GM21576 (cell line): ENCODE data around the gene IRF6.

Experiments used
- ATAC-seq: cut with Tn5 transposase; IDR thresholded peaks from one replicate; pipeline ENCODE4 v1.9.1; 2021; ENCODE audit warnings: mild to moderate bottlenecking, moderate library complexity; ENCODE audit not compliant: unreplicated experiment

IRF6 gene

DNA sequence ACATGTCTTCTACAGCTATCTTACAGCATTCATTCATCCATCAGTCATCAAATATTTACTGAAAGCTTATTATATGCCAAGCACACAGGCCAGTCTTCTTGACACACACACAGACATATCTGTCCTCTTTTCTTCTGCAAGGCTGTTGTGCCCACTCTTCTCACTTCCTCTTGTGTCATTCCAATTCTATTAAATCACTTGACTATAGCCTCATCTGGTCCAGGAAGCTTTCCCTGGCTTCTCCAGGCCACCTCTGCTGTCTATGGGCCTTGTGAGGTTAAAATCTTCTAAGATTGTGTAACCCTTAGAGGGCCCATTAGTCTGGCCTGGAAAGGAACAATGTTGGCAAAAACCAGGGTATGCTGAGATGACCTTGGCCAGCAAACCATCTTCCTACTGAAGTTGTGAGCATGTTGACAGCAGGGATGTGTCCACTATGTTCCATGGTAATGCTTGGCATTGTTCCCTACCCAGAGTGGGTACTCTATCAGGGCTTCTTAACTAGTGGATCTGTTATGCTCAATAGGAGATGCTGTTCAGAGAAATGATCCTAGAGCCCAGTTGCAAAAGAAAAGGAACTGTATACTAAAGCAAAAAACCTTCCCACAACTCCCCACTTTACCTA is 44.8 kb downstream of the IRF6 start:
- no peak for ATAC-seq

DNA sequence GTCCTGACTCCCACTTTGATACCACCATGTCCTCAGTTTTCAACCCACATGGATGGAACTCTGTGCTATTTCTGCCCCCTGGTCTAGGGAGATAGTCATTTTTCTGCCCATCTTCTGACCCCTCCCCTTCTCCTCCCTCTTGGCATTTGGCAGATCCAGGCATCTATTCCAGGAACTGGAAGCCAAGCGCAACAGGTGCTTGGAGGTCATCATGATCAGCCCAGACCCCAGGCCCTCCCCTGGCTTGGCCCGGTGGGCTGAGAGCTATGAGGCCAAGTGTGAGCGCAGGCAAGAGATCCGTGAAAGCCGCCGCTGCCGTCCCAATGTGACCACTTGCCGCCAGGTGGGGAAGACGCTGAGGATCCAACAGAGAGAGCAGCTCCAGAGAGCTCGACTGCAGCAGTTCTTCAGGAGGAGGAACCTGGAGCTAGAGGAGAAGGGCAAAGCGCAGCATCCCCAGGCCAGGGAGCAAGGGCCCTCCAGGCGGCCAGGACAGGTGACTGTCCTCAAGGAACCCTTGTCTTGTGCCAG is 46.0 kb downstream of the IRF6 start:
- no peak for ATAC-seq

DNA sequence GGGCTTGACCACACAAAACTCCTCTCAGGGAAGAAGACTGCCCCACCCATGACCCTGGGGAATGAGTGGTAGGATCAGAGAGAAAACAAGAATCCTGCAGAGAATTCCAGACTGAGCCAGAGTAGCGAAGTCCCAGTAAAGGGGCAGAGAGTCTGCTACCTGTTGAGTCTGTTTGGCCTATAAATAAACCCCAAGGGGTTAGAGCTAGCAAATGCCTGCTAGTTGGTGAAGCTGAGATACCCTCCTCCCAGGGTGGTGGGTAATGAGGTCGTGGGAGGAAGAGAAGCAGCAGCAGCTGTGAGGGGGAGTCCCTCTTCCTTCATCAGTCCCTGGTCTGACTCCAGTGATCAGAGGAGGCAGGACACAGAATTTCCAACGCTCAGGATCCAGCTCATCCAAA is 47.5 kb downstream of the IRF6 start:
- ATAC-seq = no peak

DNA sequence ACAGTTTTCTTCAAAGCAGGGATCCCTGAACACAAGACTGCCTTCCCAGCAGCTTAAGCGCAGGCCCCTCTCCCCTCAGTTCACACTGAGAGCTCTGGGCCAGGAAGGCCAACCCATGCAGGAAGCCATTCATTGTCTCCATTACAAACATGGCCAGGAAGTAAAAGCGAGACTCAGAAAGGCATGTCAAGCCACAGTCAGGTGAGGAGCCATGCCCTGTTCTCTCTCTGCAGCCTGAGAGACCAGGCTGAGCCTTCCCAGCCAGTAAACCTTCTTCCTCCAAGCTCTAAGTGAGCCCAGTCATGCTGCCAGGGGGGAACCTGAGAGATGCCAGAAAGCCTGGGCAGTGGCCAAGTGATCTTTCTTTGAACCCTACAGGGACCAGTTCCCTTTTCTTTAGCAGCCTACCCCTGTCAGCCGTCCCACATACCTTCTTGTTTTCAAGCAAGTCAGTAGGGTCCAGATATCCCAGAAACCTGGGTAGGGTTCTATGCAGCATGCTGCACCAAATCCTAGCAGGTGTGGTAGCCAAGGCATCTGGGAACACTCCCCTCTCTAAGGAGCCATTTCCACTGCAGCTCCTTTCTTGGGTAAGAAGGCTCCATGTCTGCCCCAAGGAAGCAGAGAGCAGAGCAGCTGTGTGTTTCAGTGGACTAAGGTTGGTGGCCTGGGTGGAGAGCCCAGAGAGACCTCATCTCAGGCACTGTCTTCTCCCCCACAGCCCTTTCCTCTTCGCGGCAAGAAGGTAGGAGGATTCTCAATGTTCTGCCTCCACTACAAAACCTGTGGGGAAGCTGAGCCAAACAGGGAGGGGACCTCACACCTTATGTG is 49.1 kb downstream of the IRF6 start:
- peak; percentile 30 for ATAC-seq

DNA sequence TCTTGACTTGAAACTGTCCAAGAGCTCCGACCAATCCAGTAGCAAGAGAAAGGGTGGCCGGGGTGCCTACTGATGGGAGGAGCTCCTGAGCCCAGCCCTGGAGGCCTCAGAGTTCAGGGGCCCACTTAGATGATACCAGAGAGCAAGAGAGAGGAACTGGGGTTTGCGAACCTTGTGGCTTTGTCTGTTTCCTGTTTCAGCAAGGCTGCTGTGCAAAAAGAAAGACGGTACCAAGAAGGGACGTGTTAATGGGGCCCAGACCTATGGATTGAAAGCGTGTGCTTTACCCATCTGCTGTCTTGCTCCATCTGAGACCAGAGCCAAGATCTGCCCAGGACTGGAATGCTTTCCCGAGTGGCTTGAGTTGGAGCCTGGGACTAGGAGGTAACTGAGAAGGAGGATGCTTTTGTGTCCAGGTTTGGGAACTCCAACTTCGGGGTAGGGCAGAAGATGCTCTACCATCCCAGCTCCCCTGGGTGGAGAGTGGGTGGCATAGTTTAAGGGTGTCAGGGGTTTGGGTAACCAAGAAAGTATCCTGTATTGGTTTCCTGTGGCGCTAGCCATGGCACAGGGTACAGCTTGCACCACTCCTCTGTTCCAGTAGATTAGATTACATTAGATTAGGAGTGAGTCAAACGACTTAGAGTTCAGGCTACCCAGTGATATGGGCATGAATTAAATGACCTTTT is 49.9 kb downstream of the IRF6 start, which contains the start of gene TRAF3IP3:
Gene TRAF3IP3, plus strand, starts transcription at position 128 of the 689 bp plus-strand sequence. CDS start 3,987 bp downstream, outside the sequence.
- peak; percentile 78 for ATAC-seq

DNA sequence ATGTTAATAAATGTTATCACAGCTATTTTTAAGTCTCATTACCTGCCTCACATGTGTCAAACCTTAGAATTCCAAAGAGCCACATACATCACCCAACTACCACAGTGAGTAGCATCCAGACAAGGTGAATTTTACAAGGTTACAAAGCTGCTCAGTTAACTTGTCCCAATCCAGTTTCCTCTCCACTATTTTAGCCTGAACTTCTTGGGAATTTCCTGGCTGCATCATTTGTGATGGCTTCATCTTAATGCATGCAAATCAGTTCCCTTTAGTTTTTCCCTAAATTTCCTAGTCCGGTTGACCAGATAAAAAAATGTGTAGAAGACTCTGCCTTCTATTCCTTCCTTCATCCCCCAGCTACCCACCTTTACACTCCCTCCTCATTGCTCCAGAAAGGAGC is 50.7 kb downstream of the IRF6 start:
- ATAC-seq = no peak

DNA sequence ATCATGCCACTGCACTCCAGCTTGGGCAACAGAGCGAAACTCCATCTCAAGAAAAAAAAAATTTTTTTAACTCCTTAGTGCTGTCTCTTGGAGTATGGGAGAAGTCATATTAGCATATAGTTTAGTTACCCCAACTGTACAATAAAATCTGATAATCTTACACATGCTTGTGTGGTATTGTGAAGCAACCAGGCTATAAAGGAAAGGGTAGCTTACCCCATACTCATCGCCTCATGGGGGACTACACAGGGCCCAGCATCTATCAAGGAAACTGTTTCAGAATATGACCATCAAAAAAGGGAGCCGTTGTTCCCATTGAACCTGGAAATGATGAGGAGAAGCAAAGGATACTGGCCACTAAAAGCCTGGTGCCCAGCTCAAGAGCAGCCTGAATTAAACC is 53.1 kb downstream of the IRF6 start:
- no peak for ATAC-seq

DNA sequence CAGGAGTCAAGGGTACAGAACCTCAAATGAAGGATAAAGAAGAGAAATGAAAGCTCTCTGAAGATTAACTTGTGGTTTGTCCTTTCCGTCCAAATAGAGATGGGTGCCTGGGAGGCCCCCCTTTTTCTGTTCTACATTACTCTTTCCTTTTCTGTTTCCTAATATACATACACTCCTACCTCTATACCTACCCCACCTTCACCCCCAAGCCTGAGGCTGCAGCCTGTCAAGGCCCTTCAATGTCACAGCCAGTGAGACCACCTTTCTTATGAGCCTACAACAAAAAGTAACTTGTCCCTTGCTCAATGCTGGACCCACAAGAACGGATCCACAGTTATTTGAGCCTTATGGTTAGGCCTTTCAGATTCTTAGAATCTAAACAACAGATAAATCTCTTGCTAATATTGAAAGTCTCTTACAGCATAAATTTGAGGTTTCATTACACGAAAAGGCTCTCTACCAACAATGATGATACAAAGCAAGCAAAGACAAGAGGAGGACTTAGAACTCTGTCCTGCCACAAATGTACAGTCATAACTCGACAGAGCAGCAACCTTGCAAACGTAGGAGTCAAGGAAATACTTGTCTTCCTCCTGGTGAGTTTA is 54.2 kb downstream of the IRF6 start:
- ATAC-seq = peak; percentile 40

DNA sequence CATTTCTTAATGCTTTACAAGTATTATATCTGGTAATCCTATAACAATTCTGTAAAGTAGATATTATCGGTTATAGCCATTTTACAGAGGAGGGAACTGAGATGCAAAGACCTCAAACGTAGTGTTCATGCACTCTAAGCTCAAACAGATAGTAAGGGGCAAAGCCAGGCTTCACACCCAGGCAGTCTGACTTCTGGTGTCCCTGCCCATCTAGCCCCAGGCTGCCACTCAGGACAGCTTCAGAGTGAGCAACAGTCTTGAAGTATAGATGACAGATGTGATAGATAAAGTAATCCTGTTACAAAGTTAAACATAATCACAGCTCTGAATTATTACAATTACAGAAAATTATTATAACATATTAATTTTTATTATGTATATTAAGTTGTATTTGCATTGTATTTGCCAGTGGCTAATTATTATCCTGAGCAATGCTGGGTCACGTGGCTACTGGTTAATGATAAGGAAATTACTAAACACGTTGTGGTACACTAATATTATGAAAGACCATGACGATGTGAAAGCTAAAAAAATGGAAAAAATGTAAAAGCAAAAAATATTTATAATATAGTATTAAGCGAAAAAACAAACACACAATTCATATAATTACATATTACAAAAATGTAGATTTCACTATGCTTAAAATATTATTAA is 56.1 kb downstream of the IRF6 start:
- ATAC-seq = no peak

DNA sequence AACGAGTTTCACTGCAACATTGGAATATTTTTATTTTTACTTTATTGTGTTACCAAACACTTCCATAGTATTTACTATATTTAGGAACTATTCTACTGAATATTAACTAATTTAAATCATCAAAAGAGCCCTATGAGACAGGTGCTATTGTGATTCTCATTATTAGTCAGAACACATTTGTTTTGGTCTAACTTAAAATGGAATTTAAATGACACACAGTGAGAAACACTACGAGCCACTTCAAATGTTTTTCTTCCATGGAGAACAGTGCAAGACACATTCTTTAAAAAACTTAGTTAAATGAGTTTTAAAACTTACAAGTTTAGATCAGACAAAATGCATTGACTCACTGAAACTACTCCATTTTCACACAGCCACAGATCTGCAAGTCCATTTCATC is 56.7 kb downstream of the IRF6 start:
- ATAC-seq = no peak

DNA sequence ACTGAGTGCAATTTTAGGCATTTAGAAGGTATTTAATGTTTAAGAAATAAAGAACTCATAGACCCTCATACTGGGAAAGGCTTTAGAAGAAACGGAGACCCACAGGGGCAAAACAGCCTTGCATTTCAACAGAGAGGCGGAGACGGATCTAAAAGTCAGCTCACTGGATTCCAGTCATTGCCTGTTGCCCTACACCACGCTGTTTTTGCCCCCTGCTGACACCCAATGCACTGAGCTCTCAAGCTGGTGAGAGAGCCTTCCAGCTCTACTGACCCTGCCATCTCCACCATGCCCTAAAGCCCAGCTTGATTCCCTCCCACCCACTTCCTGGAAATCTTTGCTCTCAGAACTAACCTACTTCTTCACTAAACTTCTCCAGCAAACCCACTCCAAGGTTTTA is 57.3 kb downstream of the IRF6 start:
- ATAC-seq = no peak

DNA sequence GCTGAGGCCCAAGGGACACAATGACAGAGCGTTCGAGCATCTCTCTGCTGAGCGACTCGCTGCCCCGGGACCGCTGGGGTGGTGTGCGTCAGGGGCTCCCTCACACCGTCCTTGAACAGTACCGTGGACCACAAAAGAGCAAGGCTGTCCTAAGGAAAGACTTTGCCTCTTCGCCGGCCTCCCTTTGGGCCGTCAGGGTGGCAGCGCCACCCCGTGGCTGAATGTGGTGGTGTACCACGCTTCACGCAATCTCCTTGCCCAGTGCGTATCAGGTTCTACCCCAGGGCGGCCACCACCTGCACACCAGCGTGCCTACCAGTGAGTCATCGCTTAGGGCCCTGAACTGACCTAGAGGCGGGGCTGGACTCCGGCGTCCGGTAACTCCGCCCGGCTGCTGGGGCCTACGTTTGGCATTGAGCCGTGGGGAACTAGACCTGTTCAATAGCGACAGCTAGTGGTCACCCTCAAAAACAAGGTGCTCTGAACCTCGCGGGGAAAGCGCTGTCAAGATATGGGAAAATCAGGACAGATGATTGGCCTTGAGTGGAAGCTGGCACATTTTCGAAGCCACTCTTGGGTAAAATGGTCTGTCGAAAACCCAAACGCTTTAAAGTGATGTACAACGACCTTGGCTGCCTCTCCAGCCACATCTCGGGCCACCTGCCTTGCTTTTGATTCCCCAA is 58.2 kb downstream of the IRF6 start:
- peak; percentile 74 for ATAC-seq

DNA sequence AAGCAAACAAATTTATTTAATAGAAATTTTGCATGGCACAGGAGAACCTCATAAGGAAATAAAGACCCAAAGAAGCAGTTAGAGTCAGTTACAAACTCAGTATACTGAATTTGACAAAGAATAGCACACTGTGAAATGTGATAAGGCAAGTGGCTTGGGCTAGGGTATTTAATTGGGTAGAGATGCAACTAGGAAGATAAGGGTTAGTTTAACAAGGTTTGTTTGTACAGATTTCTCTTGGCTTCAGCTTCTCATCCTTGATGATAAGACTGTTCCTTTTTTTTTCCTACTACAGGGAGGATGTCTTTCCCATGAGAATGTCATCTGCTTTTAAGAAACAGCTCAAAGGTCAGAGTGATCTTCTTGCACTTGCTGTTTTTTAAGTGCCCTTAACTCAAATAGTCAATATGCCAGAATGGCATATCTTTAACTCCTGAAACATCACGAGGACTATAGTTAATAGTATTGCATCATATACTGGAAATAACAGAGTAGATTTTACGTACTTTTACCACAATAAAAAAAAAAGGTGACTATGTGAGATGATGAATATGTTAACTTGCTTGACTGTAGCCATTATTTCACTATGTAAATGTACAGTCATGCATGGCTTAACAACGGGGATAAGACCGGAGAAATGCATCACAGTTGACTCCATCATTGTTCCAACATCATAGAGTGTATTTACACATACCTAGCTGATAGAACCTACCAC is 59.3 kb downstream of the IRF6 start:
- no peak for ATAC-seq

DNA sequence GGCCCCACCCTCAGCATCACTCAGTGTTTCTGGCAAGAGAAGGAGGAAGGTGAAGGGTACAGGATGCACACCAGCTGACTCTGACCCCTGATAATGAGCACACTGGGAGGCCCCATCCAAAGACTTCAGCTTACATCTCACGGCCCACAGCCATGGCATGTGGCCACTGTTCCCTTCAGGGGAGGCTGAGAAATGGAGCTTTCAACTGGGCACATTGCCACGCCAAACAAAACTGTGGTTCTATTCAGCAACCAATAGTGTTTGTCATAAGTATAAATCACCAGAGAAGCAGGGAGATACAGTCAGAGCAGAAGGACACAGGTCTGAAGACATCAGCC is 62.8 kb downstream of the IRF6 start:
- ATAC-seq = no peak

DNA sequence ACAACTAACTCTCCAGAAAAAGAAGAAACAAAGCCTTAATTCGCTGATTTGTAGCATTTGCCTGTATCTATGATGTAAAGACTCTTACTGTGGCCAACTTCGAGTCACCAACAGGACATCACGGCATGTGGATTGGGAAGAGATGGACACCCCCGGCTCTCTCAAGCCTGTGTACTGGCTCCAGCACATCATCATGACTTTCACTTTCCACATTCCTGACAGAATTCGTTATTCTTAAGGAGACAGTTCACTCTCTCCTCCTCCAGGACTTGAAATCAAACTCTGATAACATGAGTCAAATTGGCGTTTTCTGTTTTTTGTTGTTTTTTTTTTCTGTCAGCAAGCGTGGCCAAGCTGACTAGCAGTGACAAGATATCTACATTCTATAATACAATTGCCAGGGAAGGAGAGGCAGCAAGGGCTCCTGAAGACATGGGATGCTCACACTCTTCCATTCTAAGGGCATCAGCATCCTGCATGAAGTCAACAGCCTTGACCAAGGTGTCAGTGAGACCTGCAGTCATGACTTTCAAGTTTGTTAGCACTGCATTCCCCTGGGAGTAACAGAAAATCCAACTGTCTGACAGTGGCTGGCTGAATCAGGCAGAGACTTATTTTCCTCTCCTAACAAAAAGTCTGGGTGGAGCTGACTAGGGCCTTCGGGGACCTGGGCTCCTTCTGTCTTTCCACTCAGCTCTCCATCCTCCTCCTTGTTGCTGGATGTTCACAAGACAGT is 63.4 kb downstream of the IRF6 start:
- no peak for ATAC-seq

DNA sequence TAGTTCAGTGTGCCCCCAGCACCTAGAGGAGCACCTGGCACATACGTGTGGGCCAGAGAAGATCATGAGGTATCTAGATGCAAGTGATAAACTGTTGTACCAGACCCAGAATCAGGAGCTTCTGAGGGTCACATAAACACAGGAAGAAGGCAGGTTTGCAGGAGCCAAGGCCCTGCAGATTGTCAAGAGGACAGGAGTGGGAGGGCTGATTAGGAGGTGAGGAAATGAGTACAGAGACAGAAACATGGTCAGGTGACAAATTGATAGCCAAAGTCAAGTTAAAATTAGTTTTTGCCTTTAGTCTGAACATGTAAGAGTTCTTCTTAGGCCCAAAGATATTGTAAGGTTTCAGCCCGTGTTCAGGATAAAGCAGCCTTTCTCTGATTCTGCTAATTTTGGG is 64.1 kb downstream of the IRF6 start:
- no peak for ATAC-seq

DNA sequence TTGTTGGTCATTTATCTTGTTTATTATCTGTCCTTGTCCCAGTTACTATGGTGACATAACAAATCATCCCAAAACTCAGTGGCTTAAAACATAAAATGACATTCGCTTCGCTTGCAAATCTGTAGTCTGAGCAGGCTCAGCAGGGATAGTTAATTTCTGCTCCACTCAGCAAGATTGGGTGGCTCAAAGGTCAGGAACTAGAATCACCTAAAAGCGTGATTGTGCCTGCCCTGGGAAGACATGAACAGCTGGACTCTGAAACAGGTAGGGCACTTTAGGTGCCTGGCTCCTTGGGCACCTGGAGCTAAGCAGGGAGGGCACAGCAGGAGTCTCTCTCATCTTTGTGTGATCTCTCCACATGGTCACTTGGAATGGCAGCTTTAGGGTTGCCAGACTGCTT is 64.7 kb downstream of the IRF6 start:
- no peak for ATAC-seq

DNA sequence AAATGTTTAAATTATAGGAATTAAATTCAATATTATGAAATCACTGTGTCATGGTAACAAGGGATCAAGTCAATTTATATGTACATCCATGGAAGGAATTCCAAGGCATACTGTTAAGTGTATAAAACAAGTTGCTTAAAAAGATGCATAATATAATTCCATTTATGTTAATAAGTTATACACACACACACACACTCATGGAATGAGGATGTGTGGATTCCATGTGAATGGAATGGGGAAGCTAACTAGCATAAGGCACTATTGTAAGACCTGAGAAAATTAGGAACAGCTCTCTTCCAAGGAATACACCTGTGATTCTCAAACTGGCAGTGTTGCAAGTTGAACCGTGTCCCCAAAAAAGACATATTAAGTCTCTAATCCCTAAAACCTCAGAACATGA is 67.7 kb downstream of the IRF6 start:
- no peak for ATAC-seq

DNA sequence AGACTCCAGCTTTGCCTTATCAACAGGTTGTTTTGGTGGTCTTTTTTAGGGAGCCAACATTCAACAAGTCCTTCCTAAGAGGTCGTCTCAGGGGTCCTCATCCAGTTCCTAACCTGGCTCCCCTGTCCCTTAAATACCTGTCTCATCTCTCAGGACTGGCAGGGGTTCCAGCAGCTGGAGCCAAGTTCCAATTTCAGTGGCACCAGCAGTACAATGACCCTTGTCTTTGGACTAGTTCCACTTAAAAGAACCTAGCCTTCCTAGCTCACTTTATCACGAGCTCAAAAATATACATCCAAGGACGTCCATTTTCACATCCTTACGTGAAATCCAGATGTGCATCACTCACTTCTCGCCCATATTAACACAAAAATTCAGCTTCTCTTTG is 68.8 kb downstream of the IRF6 start:
- no peak for ATAC-seq
